GM12878 (cell line): ENCODE data around the gene MAD1L1. TPM values are rescaled to one million over a fixed set of nuclear protein-coding genes. Genes with fewer than 3 reads are reported as not detected.

Experiments
- ATAC-seq: fragments of 200-7000 bp; cut with Tn5 transposase; 3 replicates; pipeline ENCODE4 v1.9.1; 2020; ENCODE audit warnings: mild to moderate bottlenecking, moderate library complexity
- BruUV-seq: library from RNA; stranded (reverse); fragments of 400-500 nt; replicated peaks from 2 replicates; lab custom pipeline; 2021; lab: Mats Ljungman, UMichigan
- CTCF ChIA-PET: fragments of 300-600 bp; sonication (Branson Sonifier 250); formaldehyde crosslinking; extraction: SDS; loops from one replicate; lab custom pipeline; 2021; ENCODE audit warnings: inconsistent platforms; lab: Yijun Ruan, JAX
- POLR2A ChIA-PET: fragments of 350-600 bp; formaldehyde crosslinking; extraction: SDS; loops from one replicate; lab custom pipeline; 2021; ENCODE audit warnings: inconsistent platforms; lab: Charles Lee
- RAD21 ChIA-PET: fragments of 300-600 bp; sonication (Branson Sonifier 250); formaldehyde crosslinking; loops from one replicate; lab custom pipeline; 2023; ENCODE audit warnings: antibody characterized with exemption; ENCODE audit not compliant: unreplicated experiment; lab: Charles Lee
- SMC1A ChIA-PET: fragments of 300-600 bp; sonication (Branson Sonifier 250); formaldehyde crosslinking; loops from one replicate; lab custom pipeline; 2023; ENCODE audit not compliant: unreplicated experiment, uncharacterized antibody; lab: Charles Lee
- DNase-seq: peaks from one replicate; pipeline ENCODE4 v3.0.0-alpha.2; 2011; ENCODE audit warnings: low read depth, low spot score
- FAIRE-seq: peaks from 3 replicates; lab custom pipeline; 2011; peaks lifted over from hg19 to GRCh38; lab: Jason Lieb, UNC
- H2AFZ ChIP-seq: 2 replicates; pipeline ENCODE4 v1.6.0; 2011; ENCODE audit warnings: low read depth, low read length, control low read depth; ENCODE audit not compliant: control insufficient read depth
- H3K27ac ChIP-seq: 2 replicates; pipeline ENCODE4 v1.5.1; 2011; ENCODE audit warnings: control low read depth; ENCODE audit not compliant: control insufficient read depth, insufficient read depth
- H3K27me3 ChIP-seq, 2 experiments: replicated peaks in 1 of 2; 2 replicates each; pipeline versions ENCODE4 v1.6.0 to v1.6.1; 2011; ENCODE audit warnings: low read length in 1 of 2; ENCODE audit not compliant: control insufficient read depth in 2 of 2, insufficient read depth in 2 of 2
- H3K36me3 ChIP-seq, 2 experiments: 2 replicates each; pipeline ENCODE4 v1.5.1; 2011; ENCODE audit warnings: low read length in 1 of 2; ENCODE audit not compliant: control insufficient read depth in 2 of 2, insufficient read depth in 2 of 2
- H3K4me1 ChIP-seq: 2 replicates; pipeline ENCODE4 v1.6.1; 2011; ENCODE audit warnings: mild to moderate bottlenecking, low read length, moderate library complexity, mixed read lengths; ENCODE audit not compliant: control insufficient read depth, insufficient read depth
- H3K4me2 ChIP-seq: 2 replicates; pipeline ENCODE4 v1.6.0; 2011; ENCODE audit warnings: control low read depth; ENCODE audit not compliant: control insufficient read depth, insufficient read depth
- H3K4me3 ChIP-seq: fragments of 200-600 bp; sonication (generic); 2 replicates; pipeline ENCODE4 v1.5.1; 2016
- H3K79me2 ChIP-seq: 2 replicates; pipeline ENCODE4 v1.6.0; 2011; ENCODE audit warnings: low read length; ENCODE audit not compliant: control insufficient read depth, insufficient read depth
- H3K9ac ChIP-seq: 2 replicates; pipeline ENCODE4 v1.8.0; 2011; ENCODE audit warnings: low read length, control low read depth, mixed read lengths; ENCODE audit not compliant: control insufficient read depth, insufficient read depth
- H3K9me3 ChIP-seq: replicated peaks from 3 replicates; pipeline ENCODE4 v1.5.1; 2011; ENCODE audit warnings: mild to moderate bottlenecking, low read length; ENCODE audit not compliant: control insufficient read depth, insufficient read depth
- H4K20me1 ChIP-seq: 2 replicates; pipeline ENCODE4 v1.6.0; 2011; ENCODE audit not compliant: control insufficient read depth, insufficient read depth
- ATF2 ChIP-seq: IDR thresholded peaks from 2 replicates; pipeline ENCODE4 v1.6.1; 2012; ENCODE audit warnings: low read length, inconsistent platforms
- FOXK2 ChIP-seq: fragments of 450-650 bp; IDR thresholded peaks from 2 replicates; pipeline ENCODE4 v1.6.1; 2017; ENCODE audit warnings: mild to moderate bottlenecking, moderate library complexity
- HDGF ChIP-seq: fragments of 450-650 bp; IDR thresholded peaks from 2 replicates; pipeline ENCODE4 v1.6.1; 2016; ENCODE audit warnings: antibody characterized with exemption
- IKZF1 ChIP-seq: fragments of 450-650 bp; conservative IDR thresholded peaks from 2 replicates; pipeline ENCODE4 v1.6.1; 2017; ENCODE audit warnings: antibody characterized with exemption, mild to moderate bottlenecking
- KAT2A ChIP-seq: conservative IDR thresholded peaks from 2 replicates; pipeline ENCODE4 v1.6.1; 2011; ENCODE audit warnings: low read depth, low read length; ENCODE audit not compliant: control insufficient read depth
- NFYA ChIP-seq: IDR thresholded peaks from 2 replicates; pipeline ENCODE4 v1.6.1; 2011; ENCODE audit warnings: low read depth, mild to moderate bottlenecking, low read length, improper control_type of control experiment, borderline replicate concordance
- RAD51 ChIP-seq: fragments of 450-650 bp; IDR thresholded peaks from 2 replicates; pipeline ENCODE4 v1.6.1; 2016; ENCODE audit warnings: moderate library complexity, mild to moderate bottlenecking, inconsistent platforms
- RELA ChIP-seq: fragments of 450-650 bp; IDR thresholded peaks from 2 replicates; pipeline ENCODE4 v1.8.0; 2014; ENCODE audit warnings: borderline replicate concordance; ENCODE audit not compliant: partially characterized antibody
- SRF ChIP-seq, 2 experiments: IDR thresholded peaks; 2 replicates each; pipeline ENCODE4 v1.6.1; 2011; ENCODE audit warnings: low read depth in 2 of 2, low read length in 2 of 2, mild to moderate bottlenecking in 1 of 2, moderate library complexity in 1 of 2
- TBL1XR1 ChIP-seq: IDR thresholded peaks from 2 replicates; pipeline ENCODE4 v1.6.1; 2012; ENCODE audit warnings: low read depth, low read length, improper control_type of control experiment
- ZNF592 ChIP-seq: fragments of 450-650 bp; IDR thresholded peaks from 2 replicates; pipeline ENCODE4 v1.6.1; 2017; ENCODE audit warnings: mild to moderate bottlenecking, moderate library complexity
- ZNF622 ChIP-seq: fragments of 450-650 bp; IDR thresholded peaks from 2 replicates; pipeline ENCODE4 v1.6.1; 2017; ENCODE audit warnings: mild to moderate bottlenecking, inconsistent platforms
- WGBS: methylation state at CpG from one replicate; pipeline ENCODE4 v1.1.6; 2016; ENCODE audit warnings: low lambda C conversion rate; ENCODE audit not compliant: insufficient replicate concordance, insufficient coverage; ENCODE audit errors: missing lambda C conversion rate; 5-methylcytosine and 5-hydroxymethylcytosine counted together
- in situ Hi-C: fragments of 300-500 bp; cut with MboI; formaldehyde crosslinking; loops from 9 replicates; pipeline ENCODE4 v1.14.3; 2018; ENCODE audit warnings: mixed read lengths
- intact Hi-C: fragments of 100-400 bp; cut with micrococcal nuclease; formaldehyde crosslinking; loops from one replicate; pipeline ENCODE4 v1.14.2; 2022; ENCODE audit not compliant: unreplicated experiment
- polyA plus RNA-seq, 11 experiments: library from polyadenylated mRNA; depleted of rRNA in 4 of 11; unstranded in 6 of 11; stranded (reverse) in 5 of 11; fragments of >200 nt; fragmentation: Nextera tagmentation in 4 of 11; fragmentation: Illumina TruSeq in 1 of 11; extraction: Ambion mirVana in 4 of 11; extraction: Trizol in 1 of 11; gene quantifications; 1 replicate in 1 of 11; 2 replicates in 10 of 11; pipeline versions ENCODE4 v1.2.1 to v1.2.3, GENCODE V29; 2011 to 2016; ENCODE audit warnings: inconsistent platforms in 2 of 11, missing spikeins in 2 of 11, low read depth in 1 of 11
- total RNA-seq, 4 experiments: library from RNA; depleted of rRNA in 3 of 4; stranded (reverse); fragments of >200 nt in 3 of 4; fragmentation: Illumina TruSeq in 1 of 4; extraction: Trizol in 1 of 4; gene quantifications; 2 replicates each; pipeline versions ENCODE4 v1.2.1 to v1.2.3, GENCODE V29; 2013 to 2021

MAD1L1 gene
- total and polyA plus RNA-seq, 10 of the 15 experiments (the other 5 are each of a cell fraction or from before 2014, with no cell fraction given): 2.2 to 76.8 (median 38.3) TPM

GRCh38 chr7:1952169-1952760 is 280.5 kb downstream of the MAD1L1 start:
- TF ChIP-seq RELA (no peak), TBL1XR1 (no peak), ZNF622 (no peak), KAT2A (no peak), ATF2 (no peak)
- H3K27ac ChIP-seq: no peak overlapping the region
- POLR2A ChIA-PET: no interaction called here
- intact Hi-C loops: no loop called here
- peaks cover 0 to 10% of the 10 kb centered on the region in 2 experiments; a peak in 2 of 4 replicates for H3K36me3 ChIP-seq
- no peak overlapping the region for H3K4me3 ChIP-seq
- no TSS peak for BruUV-seq
- H2AFZ ChIP-seq: no peak overlapping the region
- no peaks in the 10 kb centered on the region for H3K4me1 ChIP-seq
- FAIRE-seq (no peak), DNase-seq (no peak), ATAC-seq (no peak)
- RAD21 ChIA-PET: no interaction called here
- SMC1A ChIA-PET: no interaction called here
- 93% methylated on average over 26 of the region's 28 CpGs for whole genome bisulfite sequencing
- no peaks in the 10 kb centered on the region for H3K27me3 ChIP-seq
- no peaks in the 10 kb centered on the region for H3K79me2 ChIP-seq
- H3K9me3 ChIP-seq: no peaks in the 10 kb centered on the region
- in situ Hi-C loops: no loop called here
- no peaks in the 10 kb centered on the region for H4K20me1 ChIP-seq
- no peak overlapping the region for H3K4me2 ChIP-seq
- CTCF ChIA-PET: no interaction called here
- H3K9ac ChIP-seq: no peak overlapping the region

GRCh38 chr7:1951600-1951999 is 281.1 kb downstream of the MAD1L1 start:
- H3K27ac ChIP-seq: no peak overlapping the region
- TF ChIP-seq ZNF592: no peak
- no peak for TF ChIP-seq ZNF622
- TF ChIP-seq SRF (IDR thresholded peaks at IDR 0.05; ENCODE audit: low read depth in 2 of 2, low read length in 2 of 2): no peak
- no peak for TF ChIP-seq RAD51
- TF ChIP-seq IKZF1: no peak
- no peak for TF ChIP-seq FOXK2
- TF ChIP-seq NFYA: no peak
- no peak for TF ChIP-seq HDGF

More at GRCh38 chr7:1951600-1951999, 281.1 kb downstream of the MAD1L1 start:
- peaks cover 0 to 8% of the 10 kb centered on the region in 2 experiments; a peak in 2 of 4 replicates for H3K36me3 ChIP-seq
- ChIA-PET RAD21 (no interaction called here), POLR2A (no interaction called here), SMC1A (no interaction called here), CTCF (no interaction called here)
- DNase-seq (no peak), FAIRE-seq (no peak), ATAC-seq (no peak)
- H3K4me2 ChIP-seq: no peak overlapping the region
- H3K4me1 ChIP-seq: no peaks in the 10 kb centered on the region
- H3K27me3 ChIP-seq: no peaks in the 10 kb centered on the region
- in situ Hi-C loops (no loop called here), intact Hi-C loops (no loop called here)
- H3K79me2 ChIP-seq: no peaks in the 10 kb centered on the region
- no TSS peak for BruUV-seq
- 96% methylated on average over 17 of the region's 17 CpGs for WGBS
- H4K20me1 ChIP-seq: no peaks in the 10 kb centered on the region
- H3K9me3 ChIP-seq: no peaks in the 10 kb centered on the region
- no peak overlapping the region for H3K4me3 ChIP-seq
- no peak overlapping the region for H2AFZ ChIP-seq
- no peak overlapping the region for H3K9ac ChIP-seq
